H7 (cell line): Measurements from ENCODE around the gene KHDRBS1. TPM values are rescaled to one million over a fixed set of nuclear protein-coding genes. Genes with fewer than 3 reads are reported as not detected.
A peak's percentile ranks its signal among the peaks of the same experiment; 100 is the strongest.

ENCODE experiments used
- DNase-seq: peaks from one replicate; pipeline ENCODE4 v3.0.0; 2012
- H3K27me3 ChIP-seq: 2 replicates; pipeline ENCODE4 v1.6.0; 2011; ENCODE audit warnings: mild to moderate bottlenecking, low read length; ENCODE audit not compliant: control insufficient read depth, insufficient read depth
- H3K36me3 ChIP-seq: replicated peaks from 2 replicates; pipeline ENCODE4 v1.5.1; 2011; ENCODE audit warnings: low read length; ENCODE audit not compliant: control insufficient read depth, insufficient read depth
- H3K4me3 ChIP-seq: 2 replicates; pipeline ENCODE4 v1.5.1; 2011; ENCODE audit warnings: low read depth, mild to moderate bottlenecking, control low read depth, low read length, moderate library complexity; ENCODE audit not compliant: insufficient read depth
- total RNA-seq: library from RNA; depleted of rRNA; stranded (reverse); fragments of >200 nt; shearing (Covaris generic); gene quantifications from 2 replicates; pipeline ENCODE4 v1.2.3, GENCODE V29; 2014; rRNA removed

KHDRBS1 gene, protein sequence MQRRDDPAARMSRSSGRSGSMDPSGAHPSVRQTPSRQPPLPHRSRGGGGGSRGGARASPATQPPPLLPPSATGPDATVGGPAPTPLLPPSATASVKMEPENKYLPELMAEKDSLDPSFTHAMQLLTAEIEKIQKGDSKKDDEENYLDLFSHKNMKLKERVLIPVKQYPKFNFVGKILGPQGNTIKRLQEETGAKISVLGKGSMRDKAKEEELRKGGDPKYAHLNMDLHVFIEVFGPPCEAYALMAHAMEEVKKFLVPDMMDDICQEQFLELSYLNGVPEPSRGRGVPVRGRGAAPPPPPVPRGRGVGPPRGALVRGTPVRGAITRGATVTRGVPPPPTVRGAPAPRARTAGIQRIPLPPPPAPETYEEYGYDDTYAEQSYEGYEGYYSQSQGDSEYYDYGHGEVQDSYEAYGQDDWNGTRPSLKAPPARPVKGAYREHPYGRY
- total RNA-seq, result 84.7 and 108 TPM in 2 replicates

DNA sequence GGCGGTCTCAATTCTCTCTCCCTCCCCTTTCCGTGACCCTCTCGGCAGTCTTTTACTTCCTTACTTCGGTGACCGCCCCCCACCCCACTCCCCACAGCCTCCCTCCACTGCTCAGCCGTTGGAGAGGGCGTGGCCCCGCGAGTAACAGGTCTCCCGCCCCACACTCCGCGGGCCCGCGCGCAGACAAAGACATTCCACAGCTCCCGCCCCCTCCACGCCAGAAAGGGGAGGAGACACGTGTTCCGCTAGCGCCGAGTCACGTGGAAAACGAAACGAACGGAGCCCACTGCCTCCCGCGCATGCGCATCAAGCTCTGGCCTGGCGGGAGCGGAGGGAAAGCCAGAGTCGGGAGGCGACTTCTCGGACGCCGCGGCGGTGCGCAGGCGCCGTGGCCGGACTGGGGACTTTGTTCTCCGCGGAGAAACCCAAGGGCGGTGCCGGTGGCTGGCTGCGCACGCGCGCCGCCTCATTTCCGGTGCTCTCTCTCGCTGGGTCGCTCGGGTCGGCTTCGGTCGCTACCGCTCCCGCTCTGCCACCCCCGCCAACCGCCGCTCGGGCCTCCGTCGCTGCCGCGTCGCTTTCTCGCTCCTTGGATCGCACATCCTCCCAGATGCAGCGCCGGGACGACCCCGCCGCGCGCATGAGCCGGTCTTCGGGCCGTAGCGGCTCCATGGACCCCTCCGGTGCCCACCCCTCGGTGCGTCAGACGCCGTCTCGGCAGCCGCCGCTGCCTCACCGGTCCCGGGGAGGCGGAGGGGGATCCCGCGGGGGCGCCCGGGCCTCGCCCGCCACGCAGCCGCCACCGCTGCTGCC is at the start of gene KHDRBS1:
Gene KHDRBS1 (plus strand): TSS at position 483 of the 813 bp plus-strand sequence. CDS start 128 bp downstream, at position 611.
- DNase-seq, result peak; percentile 99
- peaks cover 2% of the 10 kb centered on the region for H3K36me3 ChIP-seq
- H3K27me3 ChIP-seq, result no peaks in the 10 kb centered on the region; the same call in 1 of the 2 replicates
- H3K4me3 ChIP-seq, result peak within 1 kb of the TSS; percentile 100

DNA sequence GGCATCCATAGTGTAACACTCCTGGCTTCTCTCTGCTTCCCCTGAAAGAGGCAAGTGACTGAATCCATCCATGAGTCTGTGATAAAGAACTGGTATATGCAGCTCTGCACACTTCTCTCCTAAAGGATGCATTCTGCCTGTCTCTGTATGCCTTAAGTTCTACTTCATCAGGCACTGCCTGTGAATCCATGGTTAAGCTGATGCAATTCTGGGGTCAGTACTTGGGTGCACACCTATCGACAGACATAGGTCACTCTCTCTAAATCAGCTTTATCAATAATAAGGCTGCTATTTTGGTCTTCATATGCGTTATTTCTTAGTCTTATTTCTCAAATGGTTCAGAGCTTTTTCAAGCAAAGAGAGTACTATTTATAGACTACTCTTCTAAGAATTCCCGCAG is 42.8 kb upstream of the KHDRBS1 start:
- no peaks in the 10 kb centered on the region for H3K27me3 ChIP-seq
- no peak for DNase-seq
- H3K4me3 ChIP-seq, result no peak overlapping the region
- H3K36me3 ChIP-seq, result no peaks in the 10 kb centered on the region

DNA sequence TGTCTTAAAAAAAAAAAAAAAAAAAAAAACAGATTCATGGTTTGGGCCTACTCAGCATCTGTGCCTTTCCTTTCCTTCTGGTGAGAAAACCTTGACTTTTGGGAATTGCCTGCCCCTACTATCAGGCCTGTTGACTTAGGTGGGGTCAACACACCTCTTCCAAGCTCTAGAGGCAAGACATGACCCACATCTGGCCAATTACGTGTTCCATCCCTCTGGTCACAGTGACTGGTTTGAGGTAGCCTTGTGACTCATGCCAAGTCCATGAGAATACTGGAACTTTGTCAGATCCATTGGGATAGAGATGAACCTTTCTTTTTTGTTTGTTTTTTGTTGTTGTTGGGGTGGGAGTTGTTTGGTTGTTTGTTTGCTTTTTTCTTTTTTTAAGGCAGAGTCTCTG is 37.3 kb upstream of the KHDRBS1 start:
- no peak for DNase-seq

DNA sequence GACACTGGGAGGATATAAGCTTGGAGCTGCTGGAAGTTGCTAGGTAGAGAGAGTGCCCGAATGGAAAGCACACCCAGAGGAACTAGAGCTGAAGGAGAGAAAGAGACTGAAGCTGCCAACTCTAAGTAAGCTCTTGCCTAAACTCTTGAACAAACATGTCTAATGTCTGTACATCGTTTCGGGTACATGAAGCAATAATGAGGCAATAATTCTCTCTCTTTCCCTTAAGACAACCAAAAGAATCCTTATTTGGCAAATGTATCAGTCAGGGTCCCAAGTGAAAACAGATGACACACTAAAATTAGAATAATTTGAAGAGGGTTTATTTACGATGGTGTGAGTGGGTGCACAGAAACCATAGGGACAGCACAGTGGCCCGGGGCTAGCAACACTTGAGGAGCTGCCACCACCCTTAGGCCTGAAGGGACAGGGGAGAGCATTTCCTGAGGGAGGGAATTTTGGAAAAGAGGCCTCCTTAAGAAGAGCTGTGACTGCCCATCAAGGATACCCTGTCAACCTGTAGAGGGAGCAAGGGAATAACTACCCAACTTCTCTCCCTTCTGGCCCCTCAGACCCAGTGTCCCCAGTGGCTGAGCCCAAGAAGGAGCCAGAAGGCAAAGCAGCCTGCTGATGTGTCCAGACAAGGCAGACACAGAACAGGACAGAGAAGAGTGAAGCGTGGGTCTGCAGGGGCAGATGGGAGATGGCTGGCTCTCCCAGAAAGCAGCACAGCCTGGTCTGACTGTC is 36.1 kb upstream of the KHDRBS1 start:
- Histone ChIP-seq H3K4me3 (no peak overlapping the region), H3K27me3 (no peaks in the 10 kb centered on the region), H3K36me3 (no peaks in the 10 kb centered on the region)
- DNase-seq, result peak; percentile 85

More for the DNA sequence above, 37.3 kb upstream of the KHDRBS1 start:
- H3K36me3 ChIP-seq, result no peaks in the 10 kb centered on the region
- no peaks in the 10 kb centered on the region for H3K27me3 ChIP-seq
- no peak overlapping the region for H3K4me3 ChIP-seq

DNA sequence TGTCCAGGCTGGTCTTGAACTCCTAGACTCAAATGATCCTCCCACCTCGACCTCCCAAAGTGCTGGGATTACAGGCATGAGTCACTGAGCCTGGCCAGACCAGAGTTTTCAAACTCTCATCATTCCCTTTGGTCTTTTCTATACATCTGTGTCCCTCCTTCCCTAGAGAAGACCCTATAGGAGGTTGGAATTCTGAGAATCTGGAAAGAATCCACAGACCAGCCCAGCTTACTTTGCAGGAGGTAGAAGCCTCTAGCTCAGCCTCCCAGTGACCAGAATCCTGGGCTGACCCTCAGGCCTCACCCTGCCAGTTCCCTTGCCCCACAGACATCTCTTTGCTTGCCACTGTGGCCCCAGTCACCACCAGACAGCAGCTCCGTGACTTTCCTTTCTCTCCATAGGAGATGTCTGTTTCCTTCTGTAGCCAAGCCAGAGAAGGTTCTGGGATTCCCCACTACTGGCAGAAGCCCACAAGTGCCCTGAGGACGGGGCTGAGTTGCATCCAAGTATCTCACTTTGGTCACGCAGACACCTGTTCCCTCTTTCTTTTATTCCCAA is 34.7 kb upstream of the KHDRBS1 start:
- H3K4me3 ChIP-seq, result no peak overlapping the region
- peak; percentile 28 for DNase-seq
- no peaks in the 10 kb centered on the region for H3K36me3 ChIP-seq
- no peaks in the 10 kb centered on the region for H3K27me3 ChIP-seq

DNA sequence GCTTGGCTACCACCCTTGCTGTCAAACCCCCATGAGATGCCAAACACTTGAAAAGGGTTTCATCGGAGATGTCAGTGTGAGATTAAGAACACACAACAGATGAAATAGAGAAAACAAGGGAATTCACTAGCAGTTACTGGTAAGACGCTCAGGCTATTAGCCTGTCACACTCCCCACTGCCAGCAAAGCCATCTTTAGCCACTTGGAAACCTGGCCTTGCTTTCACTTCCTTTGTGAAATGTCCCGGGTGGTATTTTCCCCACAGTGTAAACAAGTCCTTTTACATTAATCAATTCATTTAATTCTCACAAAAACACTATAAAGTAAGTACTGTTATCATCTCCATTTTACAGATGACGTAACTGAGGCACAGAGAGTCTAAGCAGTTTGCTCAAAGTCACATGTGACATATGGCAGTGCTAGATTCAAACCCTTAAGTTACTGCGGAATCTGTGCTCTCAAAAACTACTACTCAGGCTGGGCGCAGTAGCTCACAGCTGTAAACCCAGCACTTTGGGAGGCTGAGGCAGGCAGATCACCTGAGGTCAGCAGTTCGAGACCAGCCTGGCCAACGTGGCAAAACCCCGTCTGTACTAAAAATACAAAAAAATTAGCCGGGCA is 32.7 kb upstream of the KHDRBS1 start:
- H3K4me3 ChIP-seq, result no peak overlapping the region
- H3K36me3 ChIP-seq, result no peaks in the 10 kb centered on the region
- no peak for DNase-seq
- H3K27me3 ChIP-seq, result no peaks in the 10 kb centered on the region

DNA sequence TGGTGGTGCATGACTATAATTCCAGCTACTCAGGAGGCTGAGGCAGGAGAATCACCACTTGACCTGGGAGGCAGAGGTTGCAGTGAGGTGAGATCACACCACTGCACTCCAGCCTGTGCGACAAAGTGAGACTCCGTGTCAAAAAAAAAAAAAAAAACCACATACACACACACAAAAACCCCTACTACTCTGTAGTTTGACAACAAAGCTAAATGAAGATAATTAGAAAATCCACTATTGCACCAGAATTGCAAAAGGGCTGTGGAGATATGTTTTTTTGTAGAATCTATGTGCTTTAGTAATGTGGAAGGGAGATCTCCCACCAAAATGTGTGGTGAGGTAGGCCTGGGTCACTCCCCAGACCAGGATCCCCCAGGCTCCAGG is 32.2 kb upstream of the KHDRBS1 start:
- DNase-seq, result no peak
- Histone ChIP-seq H3K4me3 (no peak overlapping the region), H3K36me3 (no peaks in the 10 kb centered on the region), H3K27me3 (no peaks in the 10 kb centered on the region)

DNA sequence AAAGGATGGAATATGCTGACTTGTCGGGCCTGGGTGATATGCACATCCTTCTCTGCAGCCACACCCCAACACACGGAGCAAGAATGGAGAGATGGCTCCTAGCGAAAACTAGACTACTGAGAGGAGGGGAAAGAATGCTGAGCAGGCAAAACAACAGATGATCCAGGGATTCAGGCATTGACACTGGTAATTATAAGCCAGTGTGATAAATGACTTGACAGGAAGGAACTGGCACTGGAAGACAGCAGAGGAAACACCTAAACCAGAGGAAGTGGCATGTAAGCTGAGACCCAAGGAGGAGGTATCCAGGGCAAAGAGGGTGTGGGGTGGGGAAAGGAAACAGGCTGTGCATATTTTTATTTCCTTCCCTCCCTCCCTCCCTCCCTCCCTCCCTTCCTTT is 31.7 kb upstream of the KHDRBS1 start:
- DNase-seq, result no peak
- Histone ChIP-seq H3K4me3 (no peak overlapping the region), H3K27me3 (no peaks in the 10 kb centered on the region), H3K36me3 (no peaks in the 10 kb centered on the region)

DNA sequence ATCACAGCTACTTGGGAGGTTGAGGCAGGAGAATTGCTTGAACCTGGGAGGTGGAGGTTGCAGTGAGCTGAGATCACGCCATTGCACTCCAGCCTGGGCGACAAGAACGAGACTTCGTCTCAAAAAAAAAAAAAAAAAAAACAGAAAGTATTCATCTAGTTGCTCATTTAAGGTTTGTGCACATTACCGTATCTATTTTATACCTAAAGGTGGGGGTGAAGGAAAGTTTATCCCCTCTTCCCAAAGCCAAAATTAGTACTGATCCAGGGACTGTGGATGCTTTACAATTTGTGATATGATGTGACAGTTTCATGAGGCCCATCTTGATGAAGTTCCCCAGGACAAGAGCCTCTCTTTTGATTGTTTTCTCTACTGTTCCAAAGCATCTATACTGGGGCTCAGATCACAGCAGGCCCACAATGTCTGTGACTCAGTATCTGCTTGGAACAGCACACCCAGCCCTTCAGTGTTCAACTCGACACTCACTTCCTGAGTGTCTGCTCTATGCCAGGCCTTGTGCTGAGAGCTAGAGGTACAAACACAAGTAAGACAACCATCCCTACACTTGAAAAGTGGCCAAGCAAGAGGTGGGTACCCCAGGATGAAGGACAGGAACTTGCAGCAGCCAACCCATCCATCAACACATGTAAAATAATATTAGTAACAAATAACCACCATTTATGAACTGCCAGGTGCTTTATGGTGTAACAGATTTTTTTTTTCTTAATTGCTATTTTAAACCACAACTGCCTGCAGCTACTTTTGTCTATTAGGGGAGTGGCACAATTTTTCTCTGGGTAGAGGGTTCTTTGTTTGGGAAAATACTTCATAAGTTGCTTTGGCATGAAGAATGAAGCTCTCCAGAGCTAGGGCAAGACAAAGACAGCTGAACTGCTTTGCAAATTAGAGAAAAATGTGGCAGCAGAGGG is 29.0 kb upstream of the KHDRBS1 start:
- Histone ChIP-seq H3K27me3 (no peaks in the 10 kb centered on the region), H3K36me3 (no peaks in the 10 kb centered on the region), H3K4me3 (no peak overlapping the region)
- DNase-seq, result no peak

DNA sequence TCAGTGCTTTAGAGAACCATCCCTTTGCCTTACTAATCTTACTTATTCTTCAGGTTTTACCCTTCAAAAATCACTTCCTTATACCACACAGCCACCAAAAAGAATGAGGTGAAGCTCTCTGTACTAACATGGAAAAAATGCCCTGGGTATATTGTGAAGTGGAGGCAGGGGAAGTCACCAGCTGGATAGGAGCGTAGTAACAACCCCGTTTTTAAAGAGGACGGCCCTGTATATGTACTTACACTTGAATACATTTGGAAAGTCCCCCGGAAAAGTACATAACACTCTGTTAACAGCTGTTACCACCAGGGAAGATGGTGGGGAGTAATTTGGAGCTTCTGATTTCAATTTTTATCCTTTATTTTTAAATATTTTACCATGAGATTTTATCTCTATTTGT is 28.2 kb upstream of the KHDRBS1 start:
- Histone ChIP-seq H3K36me3 (no peaks in the 10 kb centered on the region), H3K4me3 (no peak overlapping the region), H3K27me3 (no peaks in the 10 kb centered on the region)
- no peak for DNase-seq

DNA sequence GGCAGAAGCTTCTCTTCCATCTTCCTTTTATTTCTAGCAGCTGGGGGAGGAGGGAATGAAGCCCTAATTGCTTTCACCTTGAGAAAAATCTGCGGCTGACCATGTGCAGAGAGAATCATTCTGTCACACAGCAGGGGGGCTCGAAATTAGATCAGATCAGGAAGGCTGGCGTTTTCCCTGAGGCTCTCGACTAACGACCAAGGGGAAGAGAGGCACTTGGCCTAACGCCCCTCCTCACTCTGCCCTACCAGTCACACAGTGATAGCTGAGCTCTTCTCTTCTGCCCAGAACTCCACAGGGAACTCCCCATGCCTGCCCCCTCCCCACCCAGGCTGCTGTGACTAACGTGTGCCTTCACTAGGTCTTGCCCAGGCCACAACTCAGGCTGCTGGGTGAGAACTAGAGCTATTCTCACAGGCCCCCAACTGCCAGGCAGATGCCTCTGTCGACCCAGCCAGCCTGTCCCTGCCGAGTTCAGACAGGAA is 26.5 kb upstream of the KHDRBS1 start:
- H3K36me3 ChIP-seq, result no peaks in the 10 kb centered on the region
- H3K27me3 ChIP-seq, result no peaks in the 10 kb centered on the region
- peak; percentile 43 for DNase-seq
- H3K4me3 ChIP-seq, result no peak overlapping the region

DNA sequence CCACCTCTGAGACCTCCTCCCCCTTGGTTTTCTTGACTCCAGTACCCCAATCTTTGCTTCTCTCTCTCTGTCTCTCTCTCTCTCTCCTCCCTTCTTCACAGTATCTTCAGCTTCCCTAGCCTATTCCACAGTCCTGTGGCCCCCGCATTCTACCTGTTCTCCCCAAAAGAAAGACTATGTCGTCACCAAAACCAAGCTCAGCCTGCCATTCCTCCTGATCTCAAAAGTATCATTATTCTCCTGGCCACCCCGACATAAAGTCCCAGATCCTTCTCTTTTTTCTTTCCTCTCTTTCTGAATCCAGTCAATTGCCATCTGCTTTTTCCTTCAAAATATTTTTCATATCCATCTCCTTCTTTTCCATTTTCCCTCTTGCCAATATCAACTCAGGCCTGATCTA is 23.7 kb upstream of the KHDRBS1 start:
- Histone ChIP-seq H3K27me3 (no peaks in the 10 kb centered on the region), H3K4me3 (no peak overlapping the region), H3K36me3 (no peaks in the 10 kb centered on the region)
- DNase-seq, result no peak

DNA sequence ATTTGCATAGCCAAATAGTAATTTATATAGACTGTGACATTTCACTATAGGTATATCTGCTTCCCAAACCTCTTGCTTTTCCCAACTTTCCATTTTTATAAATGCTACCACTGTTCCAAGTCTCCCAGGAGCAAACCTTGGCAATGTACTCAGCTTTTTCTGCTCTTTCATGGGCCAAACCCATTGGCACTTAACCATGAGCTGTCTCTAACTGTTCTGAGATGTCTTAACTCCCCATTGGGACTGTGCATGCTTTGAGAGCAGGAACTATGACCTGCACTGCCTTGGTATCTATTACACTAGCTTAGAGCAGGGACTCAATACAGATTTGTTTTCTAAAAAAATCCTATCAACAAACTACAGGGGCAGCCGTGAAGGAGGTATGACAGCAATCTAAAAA is 22.5 kb upstream of the KHDRBS1 start:
- no peak for DNase-seq
- H3K4me3 ChIP-seq, result no peak overlapping the region
- no peaks in the 10 kb centered on the region for H3K27me3 ChIP-seq
- H3K36me3 ChIP-seq, result no peaks in the 10 kb centered on the region
